OCI-LY7 (cell line): Measurements from ENCODE around the gene NDUFAF2. TPM values are rescaled to one million over a fixed set of nuclear protein-coding genes. Genes with fewer than 3 reads are reported as not detected.

Experiments used
- BruUV-seq: library from RNA; stranded (reverse); fragments of 400-500 nt; replicated peaks from 2 replicates; lab custom pipeline; 2021; lab: Mats Ljungman, UMichigan
- CTCF ChIA-PET: fragments of 300-600 bp; sonication (Branson Sonifier 250); formaldehyde crosslinking; loops from one replicate; lab custom pipeline; 2022; ENCODE audit warnings: antibody characterized with exemption; ENCODE audit not compliant: unreplicated experiment; lab: Charles Lee
- POLR2A ChIA-PET: fragments of 300-600 bp; sonication (Branson Sonifier 250); formaldehyde crosslinking; loops from one replicate; lab custom pipeline; 2022; ENCODE audit warnings: antibody characterized with exemption; lab: Charles Lee
- DNase-seq: peaks from one replicate; pipeline ENCODE4 v3.0.0-alpha.2; 2015; ENCODE audit warnings: low spot score
- H2AFZ ChIP-seq: fragments of 200-600 bp; sonication (generic), shearing (Covaris generic); 2 replicates; pipeline ENCODE4 v1.6.1; 2014; ENCODE audit warnings: mild to moderate bottlenecking, antibody characterized with exemption, low read length, moderate library complexity
- H3K27ac ChIP-seq: fragments of 200-600 bp; sonication (generic); 2 replicates; pipeline ENCODE4 v1.5.1; 2014; ENCODE audit warnings: mixed run types, low read depth, mild to moderate bottlenecking, moderate library complexity, low read length, inconsistent platforms; ENCODE audit not compliant: poor library complexity, severe bottlenecking
- H3K36me3 ChIP-seq: fragments of 200-600 bp; sonication (generic); 2 replicates; pipeline ENCODE4 v1.6.1; 2014; ENCODE audit warnings: mild to moderate bottlenecking, antibody characterized with exemption, low read length, moderate library complexity, mixed read lengths; ENCODE audit not compliant: insufficient read depth
- H3K4me1 ChIP-seq: fragments of 200-600 bp; sonication (generic); 2 replicates; pipeline ENCODE4 v1.5.1; 2014; ENCODE audit warnings: mild to moderate bottlenecking, low read length; ENCODE audit not compliant: insufficient read depth, poor library complexity, severe bottlenecking
- H3K4me2 ChIP-seq: fragments of 200-600 bp; sonication (generic); 2 replicates; pipeline ENCODE4 v1.6.1; 2014; ENCODE audit warnings: mild to moderate bottlenecking, low read length
- H3K4me3 ChIP-seq: fragments of 200-600 bp; sonication (generic); 2 replicates; pipeline ENCODE4 v1.5.1; 2014; ENCODE audit warnings: mild to moderate bottlenecking, low read depth, low read length; ENCODE audit not compliant: poor library complexity, severe bottlenecking
- H3K79me2 ChIP-seq: fragments of 200-600 bp; sonication (generic); 2 replicates; pipeline ENCODE4 v1.6.1; 2016; ENCODE audit warnings: low read depth, mild to moderate bottlenecking, low read length, moderate library complexity, mixed read lengths; ENCODE audit not compliant: insufficient read depth
- H3K9me2 ChIP-seq: fragments of 200-600 bp; sonication (generic); 2 replicates; pipeline ENCODE4 v1.6.1; 2016; ENCODE audit warnings: mild to moderate bottlenecking, low read length, mixed read lengths; ENCODE audit not compliant: insufficient read depth
- H3K9me3 ChIP-seq: fragments of 200-600 bp; sonication (generic); 2 replicates; pipeline ENCODE4 v1.6.1; 2014; ENCODE audit warnings: mild to moderate bottlenecking, mixed run types, low read length, mixed read lengths
- H4K20me1 ChIP-seq: fragments of 200-600 bp; sonication (generic); 2 replicates; pipeline ENCODE4 v1.6.1; 2014; ENCODE audit warnings: mild to moderate bottlenecking, antibody characterized with exemption, low read length, moderate library complexity, mixed read lengths; ENCODE audit not compliant: insufficient read depth
- EZH2phosphoT487 ChIP-seq: fragments of 200-600 bp; sonication (generic); IDR thresholded peaks from 2 replicates; pipeline ENCODE4 v1.6.1; 2018; ENCODE audit warnings: low read depth, borderline replicate concordance, mild to moderate bottlenecking, mixed run types, antibody characterized with exemption, low read length, moderate library complexity, mixed read lengths
- intact Hi-C: fragments of 100-400 bp; cut with micrococcal nuclease; formaldehyde crosslinking; loops from one replicate; pipeline ENCODE4 v1.10.0; 2022; ENCODE audit not compliant: unreplicated experiment
- total RNA-seq, 2 experiments: library from RNA; depleted of rRNA in 1 of 2; stranded (reverse); fragments of >200 nt in 1 of 2; shearing (Covaris generic) in 1 of 2; gene quantifications; 2 replicates each; pipeline ENCODE4 v1.2.3, GENCODE V29; 2014 to 2022
- TF ChIP-seq, protein P1 (sequence below): fragments of 200-600 bp; sonication (generic); conservative IDR thresholded peaks from 2 replicates; pipeline ENCODE4 v1.5.1; 2014; ENCODE audit warnings: mild to moderate bottlenecking, antibody characterized with exemption, low read length, moderate library complexity, mixed read lengths

The NDUFAF2 gene
- total RNA-seq, 2 experiments from 2014 or later, result 20.8 to 36.8 TPM

- H4K20me1 ChIP-seq, result no peaks in the 10 kb centered on the region
- POLR2A ChIA-PET, result no interaction called here
- TF ChIP-seq, protein P1, sequence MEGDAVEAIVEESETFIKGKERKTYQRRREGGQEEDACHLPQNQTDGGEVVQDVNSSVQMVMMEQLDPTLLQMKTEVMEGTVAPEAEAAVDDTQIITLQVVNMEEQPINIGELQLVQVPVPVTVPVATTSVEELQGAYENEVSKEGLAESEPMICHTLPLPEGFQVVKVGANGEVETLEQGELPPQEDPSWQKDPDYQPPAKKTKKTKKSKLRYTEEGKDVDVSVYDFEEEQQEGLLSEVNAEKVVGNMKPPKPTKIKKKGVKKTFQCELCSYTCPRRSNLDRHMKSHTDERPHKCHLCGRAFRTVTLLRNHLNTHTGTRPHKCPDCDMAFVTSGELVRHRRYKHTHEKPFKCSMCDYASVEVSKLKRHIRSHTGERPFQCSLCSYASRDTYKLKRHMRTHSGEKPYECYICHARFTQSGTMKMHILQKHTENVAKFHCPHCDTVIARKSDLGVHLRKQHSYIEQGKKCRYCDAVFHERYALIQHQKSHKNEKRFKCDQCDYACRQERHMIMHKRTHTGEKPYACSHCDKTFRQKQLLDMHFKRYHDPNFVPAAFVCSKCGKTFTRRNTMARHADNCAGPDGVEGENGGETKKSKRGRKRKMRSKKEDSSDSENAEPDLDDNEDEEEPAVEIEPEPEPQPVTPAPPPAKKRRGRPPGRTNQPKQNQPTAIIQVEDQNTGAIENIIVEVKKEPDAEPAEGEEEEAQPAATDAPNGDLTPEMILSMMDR, result no peak
- no peak overlapping the region for H3K4me3 ChIP-seq
- no peak overlapping the region for H3K4me2 ChIP-seq
- H3K9me3 ChIP-seq, result no peaks in the 10 kb centered on the region
- no peak overlapping the region for H3K27ac ChIP-seq
- H3K4me1 ChIP-seq, result no peaks in the 10 kb centered on the region
- intact Hi-C loops, result no loop called here
- no peaks in the 10 kb centered on the region for H3K79me2 ChIP-seq
- H2AFZ ChIP-seq, result no peak overlapping the region
- H3K9me2 ChIP-seq, result no peaks in the 10 kb centered on the region
- no peaks in the 10 kb centered on the region for H3K36me3 ChIP-seq
- DNase-seq, result no peak
- CTCF ChIA-PET, result no interaction called here
- no TSS peak for BruUV-seq
Observed at GRCh38 chr5:61097465-61097864, 152.5 kb downstream of the NDUFAF2 start.

DNA sequence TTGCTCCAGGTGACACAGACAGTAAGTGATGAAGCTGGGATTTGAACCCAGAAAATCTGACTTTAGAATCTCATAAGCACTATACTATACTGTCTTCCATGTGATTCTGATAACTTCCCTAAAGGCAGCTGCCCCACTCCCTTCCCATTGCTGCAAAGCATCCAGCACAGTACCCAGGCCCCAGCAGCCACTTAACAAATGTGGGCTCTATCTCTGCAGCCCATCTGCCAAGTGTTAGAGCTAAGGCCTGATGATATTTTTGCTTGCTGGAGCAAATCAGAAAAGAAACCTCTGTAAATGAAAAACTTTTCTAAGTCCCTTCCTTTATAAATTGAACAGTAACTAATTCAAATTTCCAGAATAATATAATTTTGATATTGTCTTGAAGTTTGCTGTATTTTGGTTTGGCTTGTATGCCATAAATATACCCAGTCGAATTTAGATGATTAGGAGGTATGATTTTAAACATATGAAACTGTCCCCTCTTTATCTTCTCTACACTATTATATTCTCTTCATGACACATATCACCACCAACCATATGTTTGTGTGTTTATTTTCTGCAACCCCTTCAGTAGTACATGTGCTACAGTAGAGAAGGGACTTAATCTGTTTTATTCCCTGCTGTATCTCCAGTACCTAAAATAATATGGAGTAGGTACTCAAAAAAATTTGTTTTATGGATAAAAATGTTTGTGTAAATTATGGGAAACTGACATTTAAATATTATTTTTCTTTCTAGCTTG is 153.4 kb downstream of the NDUFAF2 start:
- H4K20me1 ChIP-seq, result no peaks in the 10 kb centered on the region
- no peak overlapping the region for H3K4me3 ChIP-seq
- H3K4me2 ChIP-seq, result no peak overlapping the region
- no peaks in the 10 kb centered on the region for H3K79me2 ChIP-seq
- intact Hi-C loops, result no loop called here
- no TSS peak for BruUV-seq
- TF ChIP-seq, protein P1, result no peak
- no peak for TF ChIP-seq EZH2phosphoT487
- CTCF ChIA-PET, result no interaction called here
- H3K36me3 ChIP-seq, result no peaks in the 10 kb centered on the region
- no peaks in the 10 kb centered on the region for H3K4me1 ChIP-seq
- H3K27ac ChIP-seq, result no peak overlapping the region
- POLR2A ChIA-PET, result no interaction called here
- H2AFZ ChIP-seq, result no peak overlapping the region
- no peaks in the 10 kb centered on the region for H3K9me2 ChIP-seq
- H3K9me3 ChIP-seq, result no peaks in the 10 kb centered on the region
- DNase-seq, result no peak

GRCh38 chr5:61100437-61100836 is 155.4 kb downstream of the NDUFAF2 start:
- intact Hi-C loops, result no loop called here
- CTCF ChIA-PET, result no interaction called here
- no peak overlapping the region for H3K4me2 ChIP-seq
- POLR2A ChIA-PET, result no interaction called here
- no peak for TF ChIP-seq EZH2phosphoT487
- TF ChIP-seq, protein P1, result no peak
- no peak overlapping the region for H3K4me3 ChIP-seq
- no peaks in the 10 kb centered on the region for H3K9me2 ChIP-seq
- H3K4me1 ChIP-seq, result no peaks in the 10 kb centered on the region
- no peaks in the 10 kb centered on the region for H3K9me3 ChIP-seq
- H3K36me3 ChIP-seq, result no peaks in the 10 kb centered on the region
- H4K20me1 ChIP-seq, result no peaks in the 10 kb centered on the region
- no TSS peak for BruUV-seq
- no peaks in the 10 kb centered on the region for H3K79me2 ChIP-seq
- DNase-seq, result no peak
- no peak overlapping the region for H3K27ac ChIP-seq
- no peak overlapping the region for H2AFZ ChIP-seq
